ENCODE data around the gene BOD1. TPM values are rescaled to one million over a fixed set of nuclear protein-coding genes. Genes with fewer than 3 reads are reported as not detected.
A peak's percentile ranks its signal among the peaks of the same experiment; 100 is the strongest.

Gene BOD1
- 10 to 100 TPM; 79.3 to 92.9 TPM for total RNA-seq
- 144 TPM for polyA plus RNA-seq (2013, experiment 1 of 2)
- polyA plus RNA-seq (2013, experiment 2 of 2): 121 TPM
- long read RNA-seq, experiment 1, transcript BOD1-202 (4 exons, 1,562 nt): major isoform, 33 of 61 reads
- long read RNA-seq, experiment 1, partial matches to known transcripts: 3 of 61 reads
- long read RNA-seq, experiment 1, other reads (novel, unspliced or antisense): 21 of 61 reads
- long read RNA-seq, experiment 2, transcript BOD1-202 (4 exons, 1,562 nt): major isoform, 72 of 99 reads
- long read RNA-seq, experiment 2, partial matches to known transcripts: 1 of 99 reads
- long read RNA-seq, experiment 2, other reads (novel, unspliced or antisense): 17 of 99 reads
- long read RNA-seq, experiment 3, transcript BOD1-202 (4 exons, 1,562 nt): major isoform, 13 of 14 reads
- long read RNA-seq, experiment 3, partial matches to known transcripts: 0 of 14 reads
- long read RNA-seq, experiment 3, other reads (novel, unspliced or antisense): 1 of 14 reads
- long read RNA-seq, experiment 4, partial matches to known transcripts: 0 of 2 reads
- long read RNA-seq, experiment 4, other reads (novel, unspliced or antisense): 1 of 2 reads

DNA sequence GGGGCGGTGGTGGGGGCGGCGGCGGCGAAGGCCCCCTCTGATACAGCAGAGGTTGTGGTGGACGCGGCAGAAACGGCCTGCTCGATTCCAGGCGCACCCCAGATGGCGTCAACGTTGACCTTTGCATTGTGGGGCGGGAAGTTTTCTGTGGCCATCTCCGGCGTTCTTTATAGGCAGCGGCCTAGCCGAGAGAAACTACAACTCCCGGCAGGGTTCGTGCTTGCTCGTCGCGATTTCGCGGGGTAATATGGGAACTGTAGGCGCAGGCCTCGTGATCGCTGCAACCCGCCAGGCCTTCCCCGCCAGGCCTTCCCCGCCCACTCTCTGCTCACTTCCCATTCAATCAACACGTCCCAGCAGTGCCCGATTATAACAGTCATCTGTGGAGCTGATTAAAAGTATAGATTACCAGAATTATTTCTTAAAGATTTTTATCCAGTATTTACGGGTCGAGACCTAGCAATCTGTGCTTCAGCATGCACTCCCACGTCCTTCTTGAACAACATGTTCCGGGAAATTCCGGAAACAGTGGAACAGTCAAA, at the start of gene BOD1:
Gene BOD1, minus strand, starts transcription at position 74 of the 542 bp plus-strand sequence. CDS start 214 bp downstream, outside the sequence.
- Histone ChIP-seq H3K9ac (ENCODE audit: extremely low read depth, low read length, poor library complexity, severe bottlenecking) (peak within 1 kb of the TSS; percentile 86), H3K27ac (ENCODE audit: low read depth, low read length) (peak within 1 kb of the TSS; percentile 93), H3K36me3 (ENCODE audit: control insufficient read depth, insufficient read depth, low read length) (peaks cover 22% of the 10 kb centered on the region), H3K9me3 (ENCODE audit: control insufficient read depth, low read length) (no peaks in the 10 kb centered on the region), H3K4me1 (ENCODE audit: control insufficient read depth, insufficient read depth, low read length) (peaks cover 5% of the 10 kb centered on the region), H3K27me3 (ENCODE audit: control insufficient read depth, insufficient read depth, low read length, poor library complexity, severe bottlenecking) (no peaks in the 10 kb centered on the region), H3K4me3 (ENCODE audit: low read length) (peak within 1 kb of the TSS; percentile 98)
- Mint-ChIP-seq H3K9me3 (no peaks in the 10 kb centered on the region), H3K36me3 (ENCODE audit: low read depth) (peaks cover 17% of the 10 kb centered on the region), H3K27ac (peak within 1 kb of the TSS; percentile 93), H3K4me1 (peaks cover 30% of the 10 kb centered on the region), H3K27me3 (ENCODE audit: insufficient read depth) (no peaks in the 10 kb centered on the region), H3K4me3 (peak within 1 kb of the TSS; percentile 84)
- 8 to 38% methylated on average over 9 to 37 of the region's 37 CpGs for WGBS, 2 experiments (ENCODE audit: insufficient coverage in 1 of 2, insufficient read length in 1 of 2)
- DNase-seq: peak; percentile 99
- no peak for TF ChIP-seq CTCF (conservative IDR thresholded peaks at IDR 0.05)

- no peaks in the 10 kb centered on the region for H3K27me3 ChIP-seq (ENCODE audit: control insufficient read depth, insufficient read depth, low read length, poor library complexity, severe bottlenecking)
- Mint-ChIP-seq H3K27me3 (ENCODE audit: insufficient read depth) (peaks cover 3% of the 10 kb centered on the region), H3K9me3 (peaks cover 35% of the 10 kb centered on the region), H3K36me3 (ENCODE audit: low read depth) (peaks cover 11% of the 10 kb centered on the region), H3K4me1 (peaks cover 4% of the 10 kb centered on the region), H3K4me3 (no peak overlapping the region), H3K27ac (no peak overlapping the region)
- no peak for DNase-seq
- no peak overlapping the region for H3K4me3 ChIP-seq (ENCODE audit: low read length)
- peaks cover 13% of the 10 kb centered on the region for H3K9me3 ChIP-seq (ENCODE audit: control insufficient read depth, low read length)
- WGBS, 2 experiments (ENCODE audit: insufficient coverage in 1 of 2, insufficient read length in 1 of 2): 87 to 93% methylated on average over 3 to 4 of the region's 4 CpGs
- no peak overlapping the region for H3K27ac ChIP-seq (ENCODE audit: low read depth, low read length)
- H3K9ac ChIP-seq (ENCODE audit: extremely low read depth, low read length, poor library complexity, severe bottlenecking): no peak overlapping the region
- H3K36me3 ChIP-seq (ENCODE audit: control insufficient read depth, insufficient read depth, low read length): no peaks in the 10 kb centered on the region
- H3K4me1 ChIP-seq (ENCODE audit: control insufficient read depth, insufficient read depth, low read length): peaks cover 5% of the 10 kb centered on the region
- TF ChIP-seq CTCF (conservative IDR thresholded peaks at IDR 0.05): no peak
Measured at GRCh38 chr5:173665326-173665725, 48.9 kb upstream of the BOD1 start.

GRCh38 chr5:173664154-173664526, 47.7 kb upstream of the BOD1 start:
- no peak for TF ChIP-seq CTCF (conservative IDR thresholded peaks at IDR 0.05)
- Mint-ChIP-seq H3K4me3 (no peak overlapping the region), H3K27ac (no peak overlapping the region), H3K27me3 (ENCODE audit: insufficient read depth) (peaks cover 3% of the 10 kb centered on the region), H3K9me3 (peaks cover 29% of the 10 kb centered on the region), H3K4me1 (no peaks in the 10 kb centered on the region), H3K36me3 (ENCODE audit: low read depth) (peaks cover 7% of the 10 kb centered on the region)
- Histone ChIP-seq H3K9me3 (ENCODE audit: control insufficient read depth, low read length) (peaks cover 9% of the 10 kb centered on the region), H3K4me3 (ENCODE audit: low read length) (no peak overlapping the region), H3K36me3 (ENCODE audit: control insufficient read depth, insufficient read depth, low read length) (no peaks in the 10 kb centered on the region), H3K27ac (ENCODE audit: low read depth, low read length) (no peak overlapping the region), H3K9ac (ENCODE audit: extremely low read depth, low read length, poor library complexity, severe bottlenecking) (no peak overlapping the region), H3K27me3 (ENCODE audit: control insufficient read depth, insufficient read depth, low read length, poor library complexity, severe bottlenecking) (no peaks in the 10 kb centered on the region), H3K4me1 (ENCODE audit: control insufficient read depth, insufficient read depth, low read length) (no peaks in the 10 kb centered on the region)
- DNase-seq: peak; percentile 50
- 59 to 88% methylated on average over 3 to 6 of the region's 6 CpGs for WGBS, 2 experiments (ENCODE audit: insufficient coverage in 1 of 2, insufficient read length in 1 of 2)

All from endodermal cell (in vitro differentiated cells).